ENCODE measurements around the gene MAPK10. TPM values are rescaled to one million over a fixed set of nuclear protein-coding genes. Genes with fewer than 3 reads are reported as not detected.

The MAPK10 gene
- total and polyA plus RNA-seq, 8 donors: 16.1 to 44.4 (median 30.5) TPM

GRCh38 chr4:86329431-86329830, 30.4 kb downstream of the MAPK10 start:
- TF ChIP-seq CTCF (IDR thresholded peaks at IDR 0.05): no peak
- no peak for ATAC-seq
- Histone ChIP-seq H3K36me3 (no peaks in the 10 kb centered on the region), H3K4me3 (no peak overlapping the region), H3K4me1 (no peaks in the 10 kb centered on the region), H3K9me3 (no peaks in the 10 kb centered on the region), H3K27me3 (no peaks in the 10 kb centered on the region), H3K27ac (no peak overlapping the region)
- intact Hi-C loops (cut with DNase I): no loop called here
- no peak for DNase-seq

GRCh38 chr4:86326400-86326799, 33.5 kb downstream of the MAPK10 start:
- intact Hi-C loops (cut with DNase I): no loop called here
- no peak for TF ChIP-seq CTCF (IDR thresholded peaks at IDR 0.05)
- Histone ChIP-seq H3K9me3 (no peaks in the 10 kb centered on the region), H3K27me3 (no peaks in the 10 kb centered on the region), H3K4me1 (no peaks in the 10 kb centered on the region), H3K4me3 (no peak overlapping the region), H3K36me3 (no peaks in the 10 kb centered on the region), H3K27ac (no peak overlapping the region)
- ATAC-seq (no peak), DNase-seq (no peak)

- no peaks in the 10 kb centered on the region for H3K36me3 ChIP-seq
- ATAC-seq (no peak), DNase-seq (no peak)
- H3K27me3 ChIP-seq: no peaks in the 10 kb centered on the region
- no peak overlapping the region for H3K4me3 ChIP-seq
- no peaks in the 10 kb centered on the region for H3K9me3 ChIP-seq
- H3K4me1 ChIP-seq: no peaks in the 10 kb centered on the region
- H3K27ac ChIP-seq: no peak overlapping the region
- no peak for TF ChIP-seq CTCF (IDR thresholded peaks at IDR 0.05)
- intact Hi-C loops (cut with DNase I): no loop called here
These were observed 40.5 kb downstream of the MAPK10 start for GRCh38 chr4:86319390-86319789.

- DNase-seq: no peak
- ATAC-seq: no peak
- Histone ChIP-seq H3K27ac (no peak overlapping the region), H3K9me3 (no peaks in the 10 kb centered on the region), H3K4me3 (no peak overlapping the region), H3K36me3 (no peaks in the 10 kb centered on the region), H3K27me3 (no peaks in the 10 kb centered on the region), H3K4me1 (no peaks in the 10 kb centered on the region)
- intact Hi-C loops (cut with DNase I): no loop called here
- no peak for TF ChIP-seq CTCF (IDR thresholded peaks at IDR 0.05)
These were observed 44.3 kb downstream of the MAPK10 start for GRCh38 chr4:86315579-86315978.

GRCh38 chr4:86313656-86314055, 46.2 kb downstream of the MAPK10 start:
- intact Hi-C loops (cut with DNase I): no loop called here
- Histone ChIP-seq H3K4me1 (no peaks in the 10 kb centered on the region), H3K9me3 (no peaks in the 10 kb centered on the region), H3K36me3 (no peaks in the 10 kb centered on the region), H3K27me3 (no peaks in the 10 kb centered on the region), H3K27ac (no peak overlapping the region), H3K4me3 (no peak overlapping the region)
- ATAC-seq (no peak), DNase-seq (no peak)
- TF ChIP-seq CTCF (IDR thresholded peaks at IDR 0.05): no peak

All from left lung (tissue), 10 donors.